ENCODE results near the gene CAPN7. TPM values are rescaled to one million over a fixed set of nuclear protein-coding genes. Genes with fewer than 3 reads are reported as not detected.

Gene CAPN7
- total RNA-seq, 1 experiment from 2014 or later: 40.3 TPM

DNA sequence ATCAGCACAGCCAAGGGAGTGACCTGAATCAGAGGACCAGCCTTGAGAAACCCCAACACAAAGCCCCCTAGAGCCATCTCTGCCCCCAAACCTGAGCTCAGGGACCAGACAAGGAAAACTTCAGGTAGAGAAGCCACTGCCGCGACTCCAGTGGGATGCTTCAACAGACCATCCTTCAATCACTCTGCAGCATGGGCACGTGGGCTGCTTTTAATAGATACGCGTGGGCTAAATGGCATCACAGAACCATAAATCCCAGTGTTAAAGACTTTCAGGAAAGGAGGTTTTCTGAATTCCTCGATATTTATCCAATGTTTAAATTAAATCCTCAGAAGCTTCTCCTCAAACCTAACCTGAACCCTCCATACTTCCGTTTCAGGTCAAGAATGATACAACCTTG lies 95.7 kb downstream of the CAPN7 start:
- intact Hi-C loops (cut with micrococcal nuclease; ENCODE audit: unreplicated experiment): no loop called here
- peaks cover 44% of the 10 kb centered on the region for H3K36me3 Mint-ChIP-seq (ENCODE audit: insufficient read depth, unreplicated experiment)
- no peaks in the 10 kb centered on the region for H3K27me3 Mint-ChIP-seq (ENCODE audit: insufficient read depth, unreplicated experiment)
- no TSS peak for BruUV-seq (replicated peaks)
- peaks cover 16% of the 10 kb centered on the region for H3K4me1 Mint-ChIP-seq (ENCODE audit: low read depth, unreplicated experiment)
- Histone ChIP-seq H3K27me3 (replicated peaks; ENCODE audit: control insufficient read depth, insufficient read depth, low read length) (no peaks in the 10 kb centered on the region), H3K4me3 (ENCODE audit: low read depth, low read length) (no peak overlapping the region), H3K9me3 (no peaks in the 10 kb centered on the region), H3K4me1 (peaks cover 25% of the 10 kb centered on the region), H3K36me3 (ENCODE audit: control insufficient read depth, insufficient read depth, low read length) (no peaks in the 10 kb centered on the region)
- H3K9me3 Mint-ChIP-seq (ENCODE audit: unreplicated experiment): no peaks in the 10 kb centered on the region
- no peak overlapping the region for H3K4me3 Mint-ChIP-seq (ENCODE audit: unreplicated experiment)
- no peak for DNase-seq
- CTCF ChIA-PET: no interaction called here
- TF ChIP-seq, protein P1, sequence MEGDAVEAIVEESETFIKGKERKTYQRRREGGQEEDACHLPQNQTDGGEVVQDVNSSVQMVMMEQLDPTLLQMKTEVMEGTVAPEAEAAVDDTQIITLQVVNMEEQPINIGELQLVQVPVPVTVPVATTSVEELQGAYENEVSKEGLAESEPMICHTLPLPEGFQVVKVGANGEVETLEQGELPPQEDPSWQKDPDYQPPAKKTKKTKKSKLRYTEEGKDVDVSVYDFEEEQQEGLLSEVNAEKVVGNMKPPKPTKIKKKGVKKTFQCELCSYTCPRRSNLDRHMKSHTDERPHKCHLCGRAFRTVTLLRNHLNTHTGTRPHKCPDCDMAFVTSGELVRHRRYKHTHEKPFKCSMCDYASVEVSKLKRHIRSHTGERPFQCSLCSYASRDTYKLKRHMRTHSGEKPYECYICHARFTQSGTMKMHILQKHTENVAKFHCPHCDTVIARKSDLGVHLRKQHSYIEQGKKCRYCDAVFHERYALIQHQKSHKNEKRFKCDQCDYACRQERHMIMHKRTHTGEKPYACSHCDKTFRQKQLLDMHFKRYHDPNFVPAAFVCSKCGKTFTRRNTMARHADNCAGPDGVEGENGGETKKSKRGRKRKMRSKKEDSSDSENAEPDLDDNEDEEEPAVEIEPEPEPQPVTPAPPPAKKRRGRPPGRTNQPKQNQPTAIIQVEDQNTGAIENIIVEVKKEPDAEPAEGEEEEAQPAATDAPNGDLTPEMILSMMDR (IDR thresholded peaks at IDR 0.05; ENCODE audit: insufficient read depth in 1 of 2, low read depth in 1 of 2, low read length in 1 of 2, severe bottlenecking in 1 of 2, unreplicated experiment in 1 of 2): no peak
- no peak overlapping the region for H3K27ac Mint-ChIP-seq (ENCODE audit: unreplicated experiment)
- POLR2A ChIA-PET: no interaction called here

Other genes with a start within 250 kb of the CAPN7 start
- gene MRPS25, start 140.9 kb upstream of the CAPN7 start, total RNA-seq (2022): 53.3 and 55.6 TPM in 2 replicates
- 18.5 and 19.7 TPM in 2 replicates for gene RBSN, start 107.1 kb upstream of the CAPN7 start, total RNA-seq (2022)
- 20.8 and 26.1 TPM in 2 replicates for gene SH3BP5, start 126.3 kb downstream of the CAPN7 start, total RNA-seq (2022)
- 18.5 and 18.9 TPM in 2 replicates for gene METTL6, start 221.3 kb downstream of the CAPN7 start, total RNA-seq (2022)
- gene EAF1, start 221.4 kb downstream of the CAPN7 start, total RNA-seq (2022): 33.0 and 33.5 TPM in 2 replicates

Measured in Caco-2 (cell line).